K562 (cell line): ENCODE data around the gene PPP2R3C. TPM values are rescaled to one million over a fixed set of nuclear protein-coding genes. Genes with fewer than 3 reads are reported as not detected.

ENCODE experiments used
- ARID1B ChIP-seq: fragments of 450-650 bp; IDR thresholded peaks from 2 replicates; pipeline ENCODE4 v1.6.1; 2016; ENCODE audit warnings: antibody characterized with exemption, mild to moderate bottlenecking, inconsistent platforms
- BRF1 ChIP-seq: IDR thresholded peaks from 3 replicates; pipeline ENCODE4 v1.6.1; 2011; ENCODE audit warnings: borderline replicate concordance, mild to moderate bottlenecking; ENCODE audit not compliant: insufficient read length; ENCODE audit errors: extremely low read depth
- CTBP1 ChIP-seq: fragments of 450-650 bp; IDR thresholded peaks from 2 replicates; pipeline ENCODE4 v1.6.1; 2016; ENCODE audit warnings: borderline replicate concordance
- ETS2 ChIP-seq: IDR thresholded peaks from 2 replicates; pipeline ENCODE4 v1.6.1; 2016; ENCODE audit warnings: borderline replicate concordance, missing genetic modification characterization, mild to moderate bottlenecking, moderate library complexity, missing compliant biosample characterization; ENCODE audit not compliant: poor library complexity, severe bottlenecking
- ETV6 ChIP-seq, 3 experiments: fragments of 150-350 bp in 1 of 3; sonication (generic) in 1 of 3; formaldehyde crosslinking in 1 of 3; IDR thresholded peaks; 2 replicates each; pipeline versions ENCODE4 v1.6.1 to v1.8.0; 2014 to 2022; ENCODE audit warnings: borderline replicate concordance in 2 of 3, low read depth in 2 of 3, antibody characterized with exemption in 1 of 3, low read length in 1 of 3, mild to moderate bottlenecking in 1 of 3, missing genetic modification reagents in 1 of 3
- HNRNPUL1 ChIP-seq: fragments of 200-400 bp; formaldehyde crosslinking; IDR thresholded peaks from 2 replicates; pipeline ENCODE4 v1.6.1; 2017; ENCODE audit warnings: low read length
- MAZ ChIP-seq, 2 experiments: fragments of 450-650 bp in 1 of 2; sonication (generic) in 1 of 2; formaldehyde crosslinking; IDR thresholded peaks in 1 of 2; conservative IDR thresholded peaks in 1 of 2; 2 replicates each; pipeline versions ENCODE4 v1.4.0 to v1.5.0; 2020; ENCODE audit warnings: mild to moderate bottlenecking in 1 of 2, missing genetic modification reagents in 1 of 2
- MIER1 ChIP-seq: fragments of 450-650 bp; IDR thresholded peaks from 2 replicates; pipeline ENCODE4 v1.6.1; 2016; ENCODE audit warnings: antibody characterized with exemption, mild to moderate bottlenecking, low read depth
- MTA3 ChIP-seq: fragments of 450-650 bp; formaldehyde crosslinking; IDR thresholded peaks from 2 replicates; pipeline ENCODE4 v1.6.1; 2017; ENCODE audit warnings: mild to moderate bottlenecking, borderline replicate concordance
- NR1H2 ChIP-seq: sonication (generic); formaldehyde crosslinking; IDR thresholded peaks from 2 replicates; pipeline ENCODE4 v1.4.0; 2020; ENCODE audit warnings: mild to moderate bottlenecking, missing genetic modification reagents
- NR2C1 ChIP-seq, 2 experiments: fragments of 450-650 bp; IDR thresholded peaks; 2 replicates each; pipeline ENCODE4 v1.6.1; 2017; ENCODE audit warnings: mild to moderate bottlenecking in 2 of 2, antibody characterized with exemption in 1 of 2, inconsistent platforms in 1 of 2, missing compliant biosample characterization in 1 of 2, missing genetic modification characterization in 1 of 2
- SREBF2 ChIP-seq: sonication (generic); formaldehyde crosslinking; IDR thresholded peaks from 2 replicates; pipeline ENCODE4 v1.4.0; 2020; ENCODE audit warnings: mild to moderate bottlenecking, missing genetic modification reagents
- UBTF ChIP-seq, 2 experiments: IDR thresholded peaks; 2 replicates each; pipeline ENCODE4 v1.6.1; 2012; ENCODE audit warnings: improper control_type of control experiment in 2 of 2, low read depth in 2 of 2, low read length in 2 of 2, borderline replicate concordance in 1 of 2
- ZC3H4 ChIP-seq: sonication (generic); formaldehyde crosslinking; IDR thresholded peaks from 2 replicates; pipeline ENCODE4 v1.9.0; 2021; ENCODE audit warnings: missing genetic modification reagents, borderline replicate concordance
- ZNF445 ChIP-seq: fragments of 250-450 bp; sonication (Bioruptor Pico); IDR thresholded peaks from 2 replicates; pipeline ENCODE4 v1.4.0; 2020; ENCODE audit warnings: low read depth, mild to moderate bottlenecking, moderate library complexity
- ZNF780A ChIP-seq: fragments of 250-450 bp; sonication (Bioruptor Pico); IDR thresholded peaks from 2 replicates; pipeline ENCODE4 v1.5.0; 2021; ENCODE audit warnings: mild to moderate bottlenecking
- polyA plus RNA-seq, 8 experiments: library from polyadenylated mRNA; depleted of rRNA in 4 of 8; stranded (reverse) in 5 of 8; unstranded in 3 of 8; fragments of >200 nt; fragmentation: Nextera tagmentation in 2 of 8; fragmentation: Illumina TruSeq in 1 of 8; extraction: Ambion mirVana in 2 of 8; extraction: Trizol in 1 of 8; gene quantifications; 2 replicates each; pipeline versions ENCODE4 v1.2.1 to v1.2.3, GENCODE V29; 2011 to 2014; ENCODE audit warnings: inconsistent platforms in 1 of 8, missing spikeins in 1 of 8
- total RNA-seq, 7 experiments: library from RNA; depleted of rRNA in 6 of 7; stranded (reverse); fragments of >200 nt in 6 of 7; fragmentation: Illumina TruSeq in 2 of 7; extraction: Trizol in 2 of 7; gene quantifications; 2 replicates each; pipeline versions ENCODE4 v1.2.1 to v1.2.3, GENCODE V29; 2011 to 2021; ENCODE audit warnings: low replicate concordance in 1 of 7
- TF ChIP-seq, protein P1 (sequence below), 2 experiments: fragments of 450-650 bp; IDR thresholded peaks; 2 replicates each; pipeline ENCODE4 v1.6.1; 2016

The PPP2R3C gene
- total and polyA plus RNA-seq, 9 of the 15 experiments (the other 6 are each of a cell fraction or from before 2014, with no cell fraction given), result 14.7 to 43.3 (median 22.7) TPM

GRCh38 chr14:35050652-35051051 is 71.1 kb downstream of the PPP2R3C start (continued):
- TF ChIP-seq, protein P1, sequence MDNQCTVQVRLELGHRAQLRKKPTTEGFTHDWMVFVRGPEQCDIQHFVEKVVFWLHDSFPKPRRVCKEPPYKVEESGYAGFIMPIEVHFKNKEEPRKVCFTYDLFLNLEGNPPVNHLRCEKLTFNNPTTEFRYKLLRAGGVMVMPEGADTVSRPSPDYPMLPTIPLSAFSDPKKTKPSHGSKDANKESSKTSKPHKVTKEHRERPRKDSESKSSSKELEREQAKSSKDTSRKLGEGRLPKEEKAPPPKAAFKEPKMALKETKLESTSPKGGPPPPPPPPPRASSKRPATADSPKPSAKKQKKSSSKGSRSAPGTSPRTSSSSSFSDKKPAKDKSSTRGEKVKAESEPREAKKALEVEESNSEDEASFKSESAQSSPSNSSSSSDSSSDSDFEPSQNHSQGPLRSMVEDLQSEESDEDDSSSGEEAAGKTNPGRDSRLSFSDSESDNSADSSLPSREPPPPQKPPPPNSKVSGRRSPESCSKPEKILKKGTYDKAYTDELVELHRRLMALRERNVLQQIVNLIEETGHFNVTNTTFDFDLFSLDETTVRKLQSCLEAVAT (IDR thresholded peaks at IDR 0.05), result no peak
- no peak for TF ChIP-seq ETV6 (IDR thresholded peaks at IDR 0.05; ENCODE audit: borderline replicate concordance in 1 of 2, low read depth in 2 of 2, low read length in 1 of 2)
- TF ChIP-seq ETV6 (CRISPR knock-in tag; IDR thresholded peaks at IDR 0.05; ENCODE audit: borderline replicate concordance), result no peak
- no peak for TF ChIP-seq BRF1
- TF ChIP-seq MIER1, result no peak
- TF ChIP-seq ZNF445 (CRISPR knock-in tag), result no peak
- TF ChIP-seq ARID1B, result peak; percentile 71
- no peak for TF ChIP-seq ZNF780A (CRISPR knock-in tag)
- TF ChIP-seq HNRNPUL1, result no peak
- TF ChIP-seq SREBF2, result no peak
- no peak for TF ChIP-seq MAZ (CRISPR knock-in tag; conservative IDR thresholded peaks at IDR 0.05 in 1 of 2, IDR thresholded peaks at IDR 0.05 in 1 of 2)
- TF ChIP-seq UBTF (IDR thresholded peaks at IDR 0.05; ENCODE audit: borderline replicate concordance in 1 of 2, low read depth in 2 of 2, low read length in 2 of 2), result no peak
- TF ChIP-seq NR1H2, result no peak
- TF ChIP-seq MTA3, result no peak
- no peak for TF ChIP-seq ETS2
- no peak for TF ChIP-seq NR2C1 (IDR thresholded peaks at IDR 0.05)
- TF ChIP-seq NR2C1 (tag; IDR thresholded peaks at IDR 0.05), result no peak
- TF ChIP-seq ZC3H4 (CRISPR knock-in tag), result no peak
- peak; percentile 50; the same call in 1 of the 2 replicates for TF ChIP-seq CTBP1
